ENCODE measurements around the gene BOC.

Gene BOC

GRCh38 chr3:113293348-113293747, 82.0 kb downstream of the BOC start:
- no peak for DNase-seq

DNA sequence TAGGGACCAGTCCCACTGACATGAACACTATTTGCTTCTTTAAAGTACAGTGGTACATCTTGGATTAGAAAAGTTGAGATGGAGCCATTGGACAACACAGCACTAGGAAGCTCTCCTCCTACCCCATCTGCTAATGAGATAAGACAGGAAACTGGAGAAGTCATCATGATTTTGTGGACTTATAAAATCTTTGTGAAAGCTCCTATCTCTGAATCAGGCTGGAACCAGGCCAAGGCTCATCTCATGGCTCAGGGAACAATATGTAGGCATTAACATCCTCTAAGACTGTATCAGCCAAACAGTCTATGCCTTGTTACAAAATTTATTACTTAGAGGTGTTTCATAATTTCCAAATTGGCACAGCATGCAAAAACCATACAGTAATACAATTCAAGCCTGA, 84.1 kb downstream of the BOC start:
- no peak for DNase-seq

DNA sequence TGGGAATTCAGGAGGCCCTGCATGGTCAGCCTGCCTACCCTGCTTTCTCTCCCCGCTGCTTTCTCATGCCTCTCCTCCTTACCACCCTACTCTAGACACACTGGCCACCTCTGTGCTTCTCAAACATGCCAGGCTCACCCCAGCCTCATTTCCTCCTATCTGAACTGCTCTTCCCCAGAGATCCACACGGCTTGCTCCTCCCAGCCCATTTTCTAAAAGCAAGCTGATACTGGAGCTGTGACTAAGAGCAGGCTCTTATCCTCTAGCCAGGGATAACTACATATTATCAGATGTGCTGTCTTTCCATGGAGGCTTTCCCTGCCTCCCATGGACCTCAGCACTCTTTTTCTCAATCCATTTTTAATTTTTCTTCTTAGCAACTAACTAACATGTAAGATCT, 85.9 kb downstream of the BOC start:
- no peak for DNase-seq

DNA sequence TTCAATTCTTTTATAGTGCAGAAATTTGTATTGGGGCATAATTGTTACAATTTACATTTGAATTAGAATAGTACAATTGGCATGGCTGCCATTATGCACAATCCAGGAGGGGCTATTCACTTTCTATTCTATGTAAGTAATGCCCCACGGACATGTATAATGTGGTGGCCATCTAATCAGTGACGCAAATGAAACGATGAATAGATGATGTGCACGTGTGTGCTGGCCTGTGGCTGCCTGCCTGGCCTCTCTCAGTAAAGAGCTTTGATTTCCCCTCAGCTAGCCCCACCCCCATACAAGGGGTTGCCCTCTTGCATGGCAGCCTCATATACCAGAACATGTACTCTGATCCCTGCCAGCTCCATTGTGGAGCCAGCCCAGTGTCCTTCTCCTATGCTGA, 86.5 kb downstream of the BOC start:
- DNase-seq: no peak

- DNase-seq: no peak
These were observed 89.2 kb downstream of the BOC start for GRCh38 chr3:113300596-113300995.

- no peak for DNase-seq
These were observed 92.7 kb downstream of the BOC start for GRCh38 chr3:113304102-113304501.

DNA sequence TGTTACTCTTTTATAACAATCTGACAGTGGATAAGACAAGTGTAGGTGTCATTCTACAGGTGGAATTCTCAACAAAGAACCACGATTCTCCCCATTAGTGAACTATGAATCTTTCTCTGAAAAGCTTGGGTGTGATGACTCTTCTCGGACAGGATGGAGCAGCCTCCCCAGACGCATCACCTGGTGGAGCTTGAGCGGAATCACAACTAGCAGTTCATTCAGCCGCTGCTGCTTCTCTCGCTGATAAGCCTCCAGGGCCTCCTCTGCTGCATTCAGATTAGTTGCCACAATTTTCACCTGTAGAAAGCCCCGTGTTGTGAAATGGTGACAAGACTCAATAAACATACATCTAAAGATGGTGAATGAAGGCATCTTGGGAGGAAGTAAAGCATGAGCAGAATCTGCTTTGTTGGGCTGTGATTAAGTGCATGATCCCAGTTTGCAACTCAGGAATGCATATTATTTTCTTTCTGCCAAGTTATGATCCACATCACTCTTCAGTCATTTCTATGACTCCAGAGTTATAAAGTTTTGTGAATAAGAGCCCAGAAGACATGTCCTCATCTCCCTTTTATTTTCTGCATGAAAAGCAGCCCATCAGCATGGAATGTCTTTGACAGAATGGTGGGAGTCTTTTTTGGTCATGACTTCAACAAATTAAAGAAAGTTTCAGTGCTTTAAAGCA, 93.6 kb downstream of the BOC start:
- DNase-seq: no peak

GRCh38 chr3:113310960-113311359, 99.6 kb downstream of the BOC start:
- DNase-seq: no peak

DNA sequence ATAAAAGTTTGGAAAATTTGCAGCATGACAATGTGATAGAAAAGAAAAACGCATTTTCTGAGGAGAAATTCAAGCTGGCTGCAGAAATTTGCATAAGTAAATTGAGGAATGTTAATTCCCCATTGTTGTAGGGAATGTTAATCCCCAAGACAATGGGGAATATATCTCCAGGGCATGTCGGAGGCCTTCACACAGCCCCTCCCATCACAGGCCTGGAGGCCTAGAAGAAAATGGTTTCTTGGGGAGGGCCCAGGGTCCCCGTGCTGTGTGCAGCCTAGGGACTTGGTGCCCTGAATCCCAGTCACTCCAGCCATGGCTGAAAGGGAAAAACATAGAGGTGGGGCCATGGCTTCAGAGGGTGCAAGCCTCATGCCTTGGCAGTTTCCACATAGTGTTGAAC, 101.1 kb downstream of the BOC start:
- DNase-seq: no peak

DNA sequence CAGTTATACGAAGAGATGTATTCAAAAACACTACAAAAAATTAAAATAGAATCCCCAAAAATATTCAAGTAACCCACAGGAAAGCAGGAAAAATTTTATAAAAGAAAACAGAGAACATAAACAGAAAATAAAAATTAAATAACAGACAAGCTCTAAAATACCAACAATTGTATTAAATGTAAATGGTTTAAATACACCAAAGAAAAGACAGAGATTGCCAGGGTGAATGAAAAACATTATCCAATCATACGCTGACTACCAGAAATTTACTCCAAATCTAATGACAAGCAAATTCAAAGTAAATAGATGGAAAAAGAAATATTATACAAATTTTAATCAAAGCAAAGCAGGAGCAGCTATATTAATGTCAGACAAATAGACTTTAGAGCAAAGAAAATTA, 103.6 kb downstream of the BOC start:
- no peak for DNase-seq

- no peak for DNase-seq
These were observed 118.4 kb downstream of the BOC start for GRCh38 chr3:113329757-113330156.

DNA sequence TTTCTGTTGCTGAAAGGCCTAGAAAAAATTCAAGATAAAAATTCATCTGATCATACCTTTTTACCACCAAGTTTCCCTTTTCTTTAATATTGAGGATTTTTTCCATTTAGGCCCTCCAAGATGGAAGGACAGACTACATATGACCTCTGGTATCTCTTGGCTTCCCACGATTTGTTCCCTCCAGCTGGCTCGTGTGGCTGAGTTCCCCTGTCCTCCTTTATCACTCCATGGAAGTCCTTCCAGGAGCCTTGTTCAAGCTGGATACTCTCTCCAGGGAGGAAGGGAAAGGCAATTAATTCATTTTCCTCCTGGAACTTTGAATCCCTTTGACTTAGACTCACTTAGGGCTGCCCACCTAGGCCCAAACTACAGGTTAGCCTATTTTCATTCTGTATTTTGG, 119.4 kb downstream of the BOC start:
- no peak for DNase-seq

- no peak for DNase-seq
These were observed 119.8 kb downstream of the BOC start for GRCh38 chr3:113331187-113331586.

All from NK-92 treated with Interleukin-12 subunit alpha and Interleukin-12 subunit beta, amount 100 ng/mL, for 24 hours (cell line).